GM19240 (cell line): Measurements from ENCODE around the gene GABRR1.
"Not testable (repeated sequence)": the region's sequence is repeated elsewhere in the genome, so short reads cannot be mapped to it uniquely, and the experiment has no call there.

ENCODE experiments used
- DNase-seq: peaks from one replicate; pipeline ENCODE4 v3.0.0; 2011; ENCODE audit warnings: low spot score; ENCODE audit not compliant: insufficient read length

GABRR1 gene

DNA sequence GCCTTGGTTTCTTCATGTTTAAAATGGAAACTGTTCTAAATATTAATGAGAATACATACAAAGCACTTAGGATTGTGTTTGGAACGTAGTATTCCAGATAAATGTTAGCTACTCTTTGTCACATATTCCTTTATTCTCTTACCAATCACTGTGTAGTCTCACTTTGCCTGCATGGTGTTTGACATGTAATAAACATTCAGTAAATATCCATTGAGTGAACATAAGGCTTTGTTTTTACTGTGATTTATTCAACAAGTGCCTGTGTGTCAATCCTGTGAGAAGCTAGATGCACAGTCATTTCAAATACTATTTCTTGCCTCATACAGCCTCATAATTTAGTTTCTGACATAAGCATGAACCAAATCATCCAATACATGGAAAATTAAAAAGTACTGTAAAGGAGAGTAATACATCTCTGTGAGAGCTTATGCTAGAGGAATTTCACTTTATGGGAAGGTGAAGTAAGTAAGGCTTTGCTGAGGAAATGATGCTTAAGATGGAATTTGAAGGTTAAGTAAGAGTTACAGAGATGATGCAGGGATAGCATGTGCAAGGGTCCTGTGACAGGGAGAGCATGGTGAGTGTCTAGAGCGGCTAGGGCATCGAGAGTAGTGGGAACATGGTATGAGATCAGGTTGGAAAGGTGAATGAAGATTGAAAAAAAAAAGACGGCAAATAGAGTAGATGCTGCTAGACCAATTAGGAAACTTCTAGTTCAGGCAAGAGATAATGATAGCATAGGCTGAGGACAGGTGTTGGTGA lies 56.6 kb downstream of the GABRR1 start:
- no peak for DNase-seq

GRCh38 chr6:89154131-89154530 lies 63.0 kb downstream of the GABRR1 start:
- no peak for DNase-seq

GRCh38 chr6:89148016-89148750 lies 69.0 kb downstream of the GABRR1 start:
- DNase-seq = no peak

DNA sequence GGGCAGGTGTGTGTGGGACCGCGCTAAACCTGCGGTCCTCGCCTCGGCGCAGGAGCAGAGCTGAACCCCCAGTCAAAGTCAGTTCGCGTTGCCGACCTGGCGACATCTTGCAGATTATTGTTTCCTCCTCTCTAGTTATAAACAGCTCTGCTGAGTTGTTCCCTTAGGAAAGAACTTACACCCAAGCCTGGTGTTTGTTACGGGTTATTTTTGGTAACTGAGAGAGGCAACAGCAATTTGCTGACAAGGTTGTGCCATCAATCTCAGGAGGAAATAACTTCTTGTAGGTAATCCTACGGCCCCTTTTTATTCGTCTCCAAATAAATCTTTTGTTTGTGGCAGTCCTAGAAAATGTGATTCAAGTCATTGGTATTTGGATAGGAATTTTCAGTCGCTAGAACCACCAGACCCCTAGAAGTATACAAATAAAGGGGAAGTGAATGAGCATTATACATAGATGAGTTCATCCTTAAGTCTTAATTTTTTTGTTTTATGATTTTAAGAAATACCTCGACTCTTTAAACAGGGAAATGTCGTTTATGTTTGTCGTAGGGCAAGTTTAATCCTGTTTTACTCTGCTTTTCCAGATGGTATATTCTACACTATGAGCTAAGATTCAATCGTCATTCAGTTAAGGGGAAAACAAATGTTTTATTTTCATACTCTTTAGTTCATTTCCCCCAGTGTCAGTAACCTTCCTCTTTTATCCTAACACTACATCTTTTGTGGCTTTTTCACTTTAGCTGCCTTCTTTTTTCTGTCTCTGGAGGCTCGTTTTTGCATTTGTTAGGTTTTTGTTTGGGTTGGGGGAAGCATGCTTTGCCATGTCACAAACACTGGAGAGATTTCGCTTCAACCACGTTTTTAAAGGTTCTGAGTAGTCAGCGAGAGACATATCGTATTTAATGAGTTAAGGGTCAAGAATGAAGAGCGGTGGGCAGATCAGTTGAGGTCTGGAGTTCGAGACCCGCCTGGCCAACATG lies 70.1 kb downstream of the GABRR1 start:
- no peak for DNase-seq

GRCh38 chr6:89145956-89146717 lies 71.0 kb downstream of the GABRR1 start, which contains the start of gene PM20D2:
PM20D2 (plus strand) TSS chr6:89146055; CDS start chr6:89146145, 90 bp downstream.
- DNase-seq = peak; percentile 48

GRCh38 chr6:89145091-89145955 lies 71.8 kb downstream of the GABRR1 start:
- peak; percentile 33 for DNase-seq

- DNase-seq = peak; percentile 11
Measured at GRCh38 chr6:89144354-89144906, 72.7 kb downstream of the GABRR1 start.

DNA sequence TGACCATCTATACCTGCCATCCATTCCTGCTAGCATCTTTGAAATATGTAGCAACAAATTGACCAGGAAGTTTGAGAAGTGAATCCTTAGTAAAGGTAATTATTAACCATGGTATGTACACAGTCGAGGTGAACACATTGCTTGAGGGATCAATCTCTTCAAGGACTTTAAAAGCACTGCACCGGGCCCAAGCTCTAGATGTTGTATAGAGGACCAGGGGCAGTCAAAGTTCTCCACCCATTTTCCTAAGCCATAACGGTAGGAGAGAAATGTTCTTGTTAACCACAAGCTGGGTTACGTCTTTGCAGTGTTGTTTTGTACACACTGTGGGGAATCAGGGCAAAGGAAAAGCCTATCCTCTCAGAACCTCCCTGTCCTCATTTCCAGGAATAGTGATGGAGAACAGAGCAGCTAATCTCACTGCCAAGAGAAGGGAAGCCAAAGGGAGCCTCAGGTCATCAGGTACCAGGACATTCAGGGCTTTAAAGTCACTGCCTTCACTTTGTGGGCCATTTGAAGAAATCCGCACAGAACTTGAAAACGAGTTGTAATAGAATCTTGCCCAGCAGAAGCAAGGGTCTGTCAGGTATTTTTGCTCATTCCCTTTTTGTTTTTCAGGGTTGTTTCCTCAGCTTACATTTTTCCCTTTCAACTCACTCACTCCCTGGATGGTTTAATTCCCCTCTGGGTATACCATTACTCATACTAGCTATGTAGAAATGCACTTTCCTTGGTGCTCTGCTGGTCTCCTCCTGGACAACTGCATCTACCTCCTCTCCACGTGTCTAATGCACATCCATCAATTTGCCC lies 76.6 kb downstream of the GABRR1 start:
- no peak for DNase-seq

DNA sequence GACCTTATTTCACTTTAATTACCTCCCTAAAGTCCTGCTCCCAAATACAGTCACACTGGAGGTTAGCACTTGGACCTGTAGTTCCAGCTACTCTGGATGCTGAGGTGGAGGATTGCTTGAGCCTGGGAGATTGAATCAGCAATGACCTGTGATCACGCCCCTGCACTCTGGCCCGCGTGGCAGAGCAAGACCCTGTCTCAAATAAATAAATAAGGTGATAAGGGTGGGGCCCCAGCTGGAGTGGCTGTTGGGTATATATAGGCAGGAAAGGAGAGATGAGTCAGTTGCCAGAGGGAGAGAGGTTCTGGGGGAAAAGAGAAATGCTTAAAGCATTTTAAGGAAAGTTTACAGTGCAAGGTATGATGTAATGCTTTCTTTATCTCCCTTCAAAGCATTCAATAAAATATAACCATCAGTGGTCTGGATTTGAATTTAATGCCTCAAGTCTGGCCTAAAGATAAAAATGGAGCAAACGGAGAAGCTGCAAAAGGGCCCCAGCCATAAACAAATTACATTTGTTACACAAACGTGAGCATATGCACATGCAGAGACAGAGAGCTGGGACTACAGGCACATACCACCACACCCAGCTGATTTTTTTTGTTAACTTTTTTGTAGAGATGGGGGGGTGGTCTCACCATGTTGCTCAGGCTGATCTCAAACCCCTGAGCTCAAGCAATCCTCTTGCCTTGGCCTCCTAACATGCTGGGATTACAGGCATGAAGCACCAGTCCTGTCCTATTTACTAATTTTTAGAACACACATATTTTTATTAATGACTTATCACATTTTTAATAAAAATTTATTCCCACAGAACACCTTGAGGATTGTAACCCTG lies 77.4 kb downstream of the GABRR1 start:
- no peak for DNase-seq

DNA sequence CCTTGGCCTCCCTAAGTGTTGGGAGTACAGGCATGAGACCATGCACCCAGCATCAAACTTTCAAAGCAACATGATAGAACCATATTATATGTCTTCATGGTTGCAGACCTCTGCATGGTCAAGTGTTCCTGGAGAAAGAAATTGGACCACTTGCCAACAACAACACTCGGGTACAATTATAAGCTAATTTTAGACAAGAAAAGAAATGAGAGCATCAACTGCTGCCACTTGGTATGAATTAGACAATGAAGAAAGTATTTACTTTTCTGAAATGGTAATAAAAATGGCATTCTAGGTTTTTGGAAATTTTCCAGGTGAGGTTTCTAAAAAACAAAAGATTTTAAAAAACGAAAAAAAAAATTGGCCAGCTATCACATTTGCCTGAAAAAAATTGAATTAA lies 79.0 kb downstream of the GABRR1 start:
- no peak for DNase-seq

DNA sequence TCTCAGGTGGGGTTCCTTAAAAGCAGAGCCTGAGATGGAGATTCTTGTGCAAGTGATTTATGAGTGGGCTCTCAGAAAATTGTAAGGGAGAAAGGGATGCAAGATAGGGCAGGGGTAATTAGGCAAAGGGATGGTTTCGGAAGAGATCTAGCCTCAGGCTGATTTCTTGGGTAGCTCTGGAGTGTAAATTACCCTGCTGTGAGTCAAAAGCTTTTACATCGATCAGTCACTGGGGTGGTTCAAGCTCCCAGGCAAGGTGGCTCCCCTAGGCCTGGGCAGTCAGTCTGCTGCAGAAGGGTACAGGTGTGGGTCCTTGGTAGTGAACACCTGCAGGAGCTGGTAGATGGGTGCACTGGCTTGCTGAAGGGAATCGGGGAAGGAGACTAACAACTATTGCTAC lies 82.4 kb downstream of the GABRR1 start:
- no peak for DNase-seq

DNA sequence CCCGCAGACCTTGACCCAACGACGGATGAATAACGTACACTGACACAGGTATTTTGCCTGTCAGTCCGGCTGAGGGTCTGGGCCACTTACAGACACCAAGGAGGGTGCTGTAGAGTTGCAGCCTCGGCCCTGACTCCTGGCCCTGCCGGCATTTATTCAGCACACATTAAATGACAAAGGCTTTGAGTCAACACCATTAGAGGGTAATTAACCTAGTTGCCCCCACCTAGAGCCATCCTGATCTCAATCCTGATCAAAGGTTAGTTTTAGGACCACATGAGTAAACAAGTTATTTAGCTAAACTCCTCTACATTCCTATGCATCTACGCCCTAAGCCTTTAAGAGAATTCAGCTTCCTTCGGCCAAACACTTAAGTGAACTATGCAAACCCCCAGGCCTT lies 83.2 kb downstream of the GABRR1 start:
- DNase-seq = no peak

- no peak for DNase-seq
Measured at GRCh38 chr6:89132057-89132456, 85.1 kb downstream of the GABRR1 start.

GRCh38 chr6:89131599-89131998 lies 85.6 kb downstream of the GABRR1 start:
- no peak for DNase-seq

DNA sequence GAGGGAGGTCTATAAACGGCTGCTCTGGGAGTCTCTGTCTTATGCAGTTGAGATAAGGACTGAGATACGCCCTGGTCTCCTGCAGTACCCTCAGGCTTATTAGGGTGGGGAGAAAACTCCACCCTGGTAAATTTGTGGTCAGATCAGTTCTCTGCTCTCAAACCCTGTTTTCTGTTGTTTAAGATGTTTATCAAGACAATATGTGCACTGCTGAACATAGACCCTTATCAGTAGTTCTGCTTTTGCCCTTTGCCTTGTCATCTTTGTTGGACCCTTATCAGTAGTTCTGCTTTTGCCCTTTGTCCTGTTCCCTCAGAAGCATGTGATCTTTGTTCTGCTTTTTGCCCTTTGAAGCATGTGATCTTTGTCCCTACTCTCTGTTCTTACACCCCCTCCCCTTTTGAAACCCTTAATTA lies 88.9 kb downstream of the GABRR1 start:
- not testable (repeated sequence) for DNase-seq
